AG04450 (cell line): ENCODE data around the gene CLCN2. TPM values are rescaled to one million over a fixed set of nuclear protein-coding genes. Genes with fewer than 3 reads are reported as not detected.

Experiments used
- CTCF ChIA-PET: fragments of 300-600, 350-600 bp; formaldehyde crosslinking; extraction: SDS; loops from one replicate; lab custom pipeline; 2022; ENCODE audit warnings: antibody characterized with exemption, inconsistent platforms; lab: Charles Lee
- POLR2A ChIA-PET: fragments of 350-600 bp; formaldehyde crosslinking; extraction: SDS; loops from one replicate; lab custom pipeline; 2021; ENCODE audit warnings: antibody characterized with exemption, inconsistent platforms; lab: Yijun Ruan, JAX
- DNase-seq: peaks from one replicate; pipeline ENCODE4 v3.0.0-alpha.2; 2011; ENCODE audit warnings: low read depth, low spot score
- H3K27ac ChIP-seq: one replicate; pipeline ENCODE4 v1.5.1; 2012; ENCODE audit warnings: low read depth, low read length, control low read depth
- H3K27me3 ChIP-seq: one replicate; pipeline ENCODE4 v1.6.0; 2012; ENCODE audit warnings: low read length; ENCODE audit not compliant: control insufficient read depth, insufficient read depth
- H3K4me3 ChIP-seq: 2 replicates; pipeline ENCODE4 v1.5.1; 2011; ENCODE audit warnings: mild to moderate bottlenecking, low read depth, low read length, control low read depth
- H3K9me3 ChIP-seq: 2 replicates; pipeline ENCODE4 v1.5.1; 2012; ENCODE audit warnings: low read length; ENCODE audit not compliant: control insufficient read depth, insufficient read depth
- polyA plus RNA-seq: library from polyadenylated mRNA; depleted of rRNA; stranded (reverse); fragments of >200 nt; gene quantifications from 2 replicates; pipeline ENCODE4 v1.2.3, GENCODE V29; 2011
- TF ChIP-seq, protein P1 (sequence below): IDR thresholded peaks from 2 replicates; pipeline ENCODE4 v1.5.1; 2011; ENCODE audit warnings: low read depth, low read length, control low read depth, inconsistent platforms

The CLCN2 gene
- polyA plus RNA-seq, 1 experiment = 1.7 TPM

DNA sequence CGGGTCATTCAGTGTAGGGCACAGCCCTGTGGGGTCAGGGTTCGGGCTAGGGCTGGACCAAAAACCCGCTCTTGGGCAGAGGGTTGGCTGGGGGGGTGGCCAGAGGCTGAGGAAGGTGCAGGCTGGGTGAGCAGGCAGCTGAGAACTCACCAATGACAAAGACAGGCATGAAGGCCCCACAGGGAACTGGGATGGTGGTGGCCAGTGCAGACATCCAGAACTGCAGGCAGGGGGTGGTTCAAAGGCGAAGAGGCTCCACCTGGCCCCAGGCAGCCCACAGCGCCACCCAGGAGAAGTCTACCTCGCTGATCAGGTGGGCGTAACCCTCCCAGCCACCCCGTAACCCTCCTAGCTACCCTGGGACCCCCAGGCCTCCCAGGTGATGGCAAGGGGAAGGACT, 6.7 kb downstream of the CLCN2 start:
- TF ChIP-seq, protein P1, sequence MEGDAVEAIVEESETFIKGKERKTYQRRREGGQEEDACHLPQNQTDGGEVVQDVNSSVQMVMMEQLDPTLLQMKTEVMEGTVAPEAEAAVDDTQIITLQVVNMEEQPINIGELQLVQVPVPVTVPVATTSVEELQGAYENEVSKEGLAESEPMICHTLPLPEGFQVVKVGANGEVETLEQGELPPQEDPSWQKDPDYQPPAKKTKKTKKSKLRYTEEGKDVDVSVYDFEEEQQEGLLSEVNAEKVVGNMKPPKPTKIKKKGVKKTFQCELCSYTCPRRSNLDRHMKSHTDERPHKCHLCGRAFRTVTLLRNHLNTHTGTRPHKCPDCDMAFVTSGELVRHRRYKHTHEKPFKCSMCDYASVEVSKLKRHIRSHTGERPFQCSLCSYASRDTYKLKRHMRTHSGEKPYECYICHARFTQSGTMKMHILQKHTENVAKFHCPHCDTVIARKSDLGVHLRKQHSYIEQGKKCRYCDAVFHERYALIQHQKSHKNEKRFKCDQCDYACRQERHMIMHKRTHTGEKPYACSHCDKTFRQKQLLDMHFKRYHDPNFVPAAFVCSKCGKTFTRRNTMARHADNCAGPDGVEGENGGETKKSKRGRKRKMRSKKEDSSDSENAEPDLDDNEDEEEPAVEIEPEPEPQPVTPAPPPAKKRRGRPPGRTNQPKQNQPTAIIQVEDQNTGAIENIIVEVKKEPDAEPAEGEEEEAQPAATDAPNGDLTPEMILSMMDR = no peak
- Histone ChIP-seq H3K4me3 (no peak overlapping the region), H3K9me3 (no peaks in the 10 kb centered on the region), H3K27ac (no peak overlapping the region), H3K27me3 (no peaks in the 10 kb centered on the region)
- ChIA-PET CTCF (interaction anchor here (0.6 to 0.9 kb wide), 3 partner anchors 12 to 108 kb away, joined by 3 to 5 read pairs (median 3); no protein-coding TSS in a partner anchor), POLR2A (no interaction called here)
- DNase-seq = no peak

DNA sequence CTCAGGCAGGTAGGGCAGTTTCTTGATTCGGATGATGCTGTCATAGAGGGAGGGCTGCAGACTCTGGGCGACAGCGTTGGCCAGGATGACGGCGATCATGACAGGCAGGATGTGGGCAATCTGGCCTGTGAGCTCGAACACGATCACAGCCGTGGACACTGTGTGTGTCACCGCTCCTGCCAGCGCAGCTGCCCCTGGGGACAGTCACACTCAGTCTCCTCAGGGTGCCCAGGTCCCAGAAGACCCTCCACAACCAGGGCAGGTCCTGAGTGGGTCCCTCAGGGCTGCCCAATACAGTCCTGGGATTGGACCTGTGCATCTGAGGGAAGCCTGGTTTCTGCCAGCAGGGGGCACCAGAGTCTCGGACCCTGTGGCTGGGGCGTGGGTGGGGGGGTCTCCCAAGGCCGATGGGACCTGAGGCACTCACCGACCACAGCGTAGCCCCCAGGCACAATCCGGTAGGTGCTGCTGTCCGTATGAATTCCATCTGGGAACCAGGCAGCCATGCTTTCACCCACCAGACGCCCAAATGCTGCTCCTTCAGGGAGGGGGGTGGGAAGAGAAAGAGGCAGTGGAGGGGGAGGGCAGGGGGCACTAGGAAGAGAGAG, 7.2 kb downstream of the CLCN2 start:
- DNase-seq = no peak
- ChIA-PET CTCF (interaction anchor here (0.6 to 1.8 kb wide), 8 partner anchors 8 to 190 kb away, joined by 3 to 11 read pairs (median 4); partner anchors contain the start of genes CLCN2 and POLR2H), POLR2A (no interaction called here)
- no peaks in the 10 kb centered on the region for H3K9me3 ChIP-seq
- TF ChIP-seq, protein P1 = peak; percentile 69
- no peak overlapping the region for H3K27ac ChIP-seq
- H3K4me3 ChIP-seq = no peak overlapping the region
- no peaks in the 10 kb centered on the region for H3K27me3 ChIP-seq

DNA sequence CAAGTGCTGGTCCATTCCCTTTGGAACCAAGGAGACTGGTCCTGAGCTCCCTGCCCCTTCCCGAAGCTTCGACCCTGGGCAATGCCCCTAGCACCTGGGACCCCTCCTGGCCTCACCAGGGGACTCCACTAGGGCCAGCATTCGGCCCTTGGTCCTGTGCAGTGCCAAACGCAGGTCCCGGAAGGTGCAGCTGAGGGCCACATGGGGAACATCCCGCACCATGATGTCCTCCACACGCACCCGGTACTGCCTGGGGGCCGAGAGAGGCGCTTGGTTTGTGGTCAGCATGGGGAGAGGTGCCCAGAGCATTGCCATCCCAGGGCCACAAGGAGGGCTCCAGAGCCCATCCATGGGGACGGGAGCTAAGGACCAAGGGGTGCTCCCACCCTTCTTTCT, 7.9 kb downstream of the CLCN2 start:
- DNase-seq = no peak
- no peaks in the 10 kb centered on the region for H3K27me3 ChIP-seq
- CTCF ChIA-PET = interaction anchor here (0.6 to 1.8 kb wide), 8 partner anchors 8 to 194 kb away, joined by 3 to 11 read pairs (median 4); partner anchors contain the start of genes CLCN2 and POLR2H
- TF ChIP-seq, protein P1 = no peak
- POLR2A ChIA-PET = no interaction called here
- no peak overlapping the region for H3K4me3 ChIP-seq
- no peak overlapping the region for H3K27ac ChIP-seq
- H3K9me3 ChIP-seq = no peaks in the 10 kb centered on the region

DNA sequence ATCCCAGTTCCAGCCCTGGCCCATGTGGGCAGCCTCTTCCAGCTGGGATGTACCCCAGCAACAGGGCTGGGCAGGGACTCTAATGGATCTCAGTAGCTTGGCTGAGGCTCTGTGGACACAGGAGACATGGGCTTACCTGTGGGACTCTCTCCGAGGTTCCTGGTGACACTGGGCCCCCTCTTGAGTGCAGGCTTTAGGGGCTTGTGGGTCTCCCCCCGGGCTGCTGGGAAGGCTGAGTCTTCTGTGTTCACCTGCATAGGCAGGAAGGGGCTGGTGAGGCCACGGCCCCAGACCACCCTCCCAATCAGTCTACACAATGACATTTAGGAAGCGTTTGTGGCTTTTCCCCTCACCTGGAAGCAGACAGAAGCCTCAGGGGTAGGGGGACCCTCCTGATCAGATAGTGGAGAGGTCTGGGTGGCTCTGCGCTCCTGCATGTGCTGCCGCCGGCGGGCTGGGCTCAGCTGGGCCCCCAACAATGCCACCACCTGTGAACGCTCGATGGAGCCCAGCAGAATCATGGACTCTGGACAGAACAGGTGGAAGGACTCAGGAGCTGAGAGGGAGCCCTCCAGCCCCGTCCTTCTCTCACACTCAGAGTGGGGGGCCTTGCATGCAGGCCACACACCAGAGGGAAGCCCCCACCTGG, 8.4 kb downstream of the CLCN2 start:
- Histone ChIP-seq H3K27me3 (no peaks in the 10 kb centered on the region), H3K9me3 (no peaks in the 10 kb centered on the region), H3K27ac (no peak overlapping the region), H3K4me3 (no peak overlapping the region)
- ChIA-PET POLR2A (no interaction called here), CTCF (interaction anchor here (0.6 to 1.8 kb wide), 5 partner anchors 9 to 195 kb away, joined by 3 to 11 read pairs (median 4); partner anchors contain the start of genes CLCN2 and POLR2H)
- TF ChIP-seq, protein P1 = no peak
- DNase-seq = no peak
